Measurements from ENCODE around the gene PKP4. TPM values are rescaled to one million over a fixed set of nuclear protein-coding genes. Genes with fewer than 3 reads are reported as not detected.
"Not testable (repeated sequence)": the region's sequence is repeated elsewhere in the genome, so short reads cannot be mapped to it uniquely, and the experiment has no call there.

PKP4 gene
- total RNA-seq, 1 donor from 2014 or later: 41.0 TPM

- no peak for DNase-seq (ENCODE audit: low read depth)
- H3K4me3 ChIP-seq (ENCODE audit: low read depth, low read length): peak overlapping the region; percentile 90
- TF ChIP-seq CTCF (conservative IDR thresholded peaks at IDR 0.05; ENCODE audit: low read depth, low read length): no peak
Measured at GRCh38 chr2:158459161-158460003, 2.6 kb downstream of the PKP4 start.

- DNase-seq (ENCODE audit: low read depth): no peak
- TF ChIP-seq CTCF (conservative IDR thresholded peaks at IDR 0.05; ENCODE audit: low read depth, low read length): peak; percentile 49
- H3K4me3 ChIP-seq (ENCODE audit: low read depth, low read length): peak overlapping the region; percentile 90
Measured at GRCh38 chr2:158460632-158461297, 4.0 kb downstream of the PKP4 start.

- DNase-seq (ENCODE audit: low read depth): no peak
- TF ChIP-seq CTCF (conservative IDR thresholded peaks at IDR 0.05; ENCODE audit: low read depth, low read length): no peak
Measured at GRCh38 chr2:158463496-158464095, 6.8 kb downstream of the PKP4 start.

GRCh38 chr2:158464426-158465281, 7.9 kb downstream of the PKP4 start:
- H3K4me3 ChIP-seq (ENCODE audit: low read depth, low read length): no peak overlapping the region
- no peak for DNase-seq (ENCODE audit: low read depth)
- peak; percentile 68 for TF ChIP-seq CTCF (conservative IDR thresholded peaks at IDR 0.05; ENCODE audit: low read depth, low read length)

More at GRCh38 chr2:158463496-158464095, 6.8 kb downstream of the PKP4 start:
- no peak overlapping the region for H3K4me3 ChIP-seq (ENCODE audit: low read depth, low read length)

GRCh38 chr2:158467248-158467647, 10.5 kb downstream of the PKP4 start:
- no peak for DNase-seq (ENCODE audit: low read depth)
- TF ChIP-seq CTCF (conservative IDR thresholded peaks at IDR 0.05; ENCODE audit: low read depth, low read length): no peak
- no peak overlapping the region for H3K4me3 ChIP-seq (ENCODE audit: low read depth, low read length)

- not testable (repeated sequence) for DNase-seq (ENCODE audit: low read depth); H3K4me3 ChIP-seq (ENCODE audit: low read depth, low read length)
Measured at GRCh38 chr2:158472829-158473228, 16.1 kb downstream of the PKP4 start.

- DNase-seq (ENCODE audit: low read depth); H3K4me3 ChIP-seq (ENCODE audit: low read depth, low read length): not testable (repeated sequence)
Measured at GRCh38 chr2:158473300-158473699, 16.5 kb downstream of the PKP4 start.
